ENCODE measurements around the gene RAMACL.
"Not testable (repeated sequence)": the region's sequence is repeated elsewhere in the genome, so short reads cannot be mapped to it uniquely, and the experiment has no call there.

The RAMACL gene

GRCh38 chr6:166586424-166587156 lies at the start of gene RAMACL:
TSS of gene RAMACL (minus strand) at chr6:166586678. CDS start at chr6:166586477, 201 bp downstream.
- POLR2A ChIA-PET: interaction anchor here (0.6 kb wide), 1 partner anchor 64 kb away, joined by 3 read pairs; no protein-coding TSS in a partner anchor
- H3K4me3 ChIP-seq (ENCODE audit: low read depth, low read length): no peak within 1 kb of the TSS
- CTCF ChIA-PET: interaction anchor here (0.9 kb wide), 1 partner anchor 36 kb away, joined by 3 read pairs; no protein-coding TSS in a partner anchor
- TF ChIP-seq CTCF (IDR thresholded peaks at IDR 0.05; ENCODE audit: insufficient read depth, low read length, missing control alignments): no peak
- DNase-seq (ENCODE audit: low read depth, low spot score): no peak

GRCh38 chr6:166635013-166635970 lies 48.8 kb upstream of the RAMACL start:
- H3K4me3 ChIP-seq (ENCODE audit: low read depth, low read length): no peak overlapping the region
- DNase-seq (ENCODE audit: low read depth, low spot score): no peak
- ChIA-PET CTCF (no interaction called here), POLR2A (no interaction called here)
- no peak for TF ChIP-seq CTCF (IDR thresholded peaks at IDR 0.05; ENCODE audit: insufficient read depth, low read length, missing control alignments)

- POLR2A ChIA-PET; CTCF ChIA-PET; DNase-seq (ENCODE audit: low read depth, low spot score); H3K4me3 ChIP-seq (ENCODE audit: low read depth, low read length): not testable (repeated sequence)
These were observed 48.1 kb upstream of the RAMACL start for GRCh38 chr6:166634581-166634980.

- H3K4me3 ChIP-seq (ENCODE audit: low read depth, low read length): no peak overlapping the region
- no peak for TF ChIP-seq CTCF (IDR thresholded peaks at IDR 0.05; ENCODE audit: insufficient read depth, low read length, missing control alignments)
- POLR2A ChIA-PET: no interaction called here
- CTCF ChIA-PET: no interaction called here
- DNase-seq (ENCODE audit: low read depth, low spot score): no peak
These were observed 47.5 kb upstream of the RAMACL start for GRCh38 chr6:166633732-166634535.

- ChIA-PET CTCF (no interaction called here), POLR2A (no interaction called here)
- DNase-seq (ENCODE audit: low read depth, low spot score): no peak
- no peak overlapping the region for H3K4me3 ChIP-seq (ENCODE audit: low read depth, low read length)
- TF ChIP-seq CTCF (IDR thresholded peaks at IDR 0.05; ENCODE audit: insufficient read depth, low read length, missing control alignments): no peak
These were observed 46.3 kb upstream of the RAMACL start for GRCh38 chr6:166632731-166633130.

- ChIA-PET CTCF (no interaction called here), POLR2A (no interaction called here)
- no peak overlapping the region for H3K4me3 ChIP-seq (ENCODE audit: low read depth, low read length)
- no peak for TF ChIP-seq CTCF (IDR thresholded peaks at IDR 0.05; ENCODE audit: insufficient read depth, low read length, missing control alignments)
- no peak for DNase-seq (ENCODE audit: low read depth, low spot score)
These were observed 44.0 kb upstream of the RAMACL start for GRCh38 chr6:166630462-166630861.

Data from AG04449 (cell line).